ENCODE measurements around the gene KLHL25. TPM values are rescaled to one million over a fixed set of nuclear protein-coding genes. Genes with fewer than 3 reads are reported as not detected.
A peak's percentile ranks its signal among the peaks of the same experiment; 100 is the strongest.

KLHL25 gene
- total RNA-seq, 2 experiments from 2014 or later = 4.3 to 4.4 TPM

DNA sequence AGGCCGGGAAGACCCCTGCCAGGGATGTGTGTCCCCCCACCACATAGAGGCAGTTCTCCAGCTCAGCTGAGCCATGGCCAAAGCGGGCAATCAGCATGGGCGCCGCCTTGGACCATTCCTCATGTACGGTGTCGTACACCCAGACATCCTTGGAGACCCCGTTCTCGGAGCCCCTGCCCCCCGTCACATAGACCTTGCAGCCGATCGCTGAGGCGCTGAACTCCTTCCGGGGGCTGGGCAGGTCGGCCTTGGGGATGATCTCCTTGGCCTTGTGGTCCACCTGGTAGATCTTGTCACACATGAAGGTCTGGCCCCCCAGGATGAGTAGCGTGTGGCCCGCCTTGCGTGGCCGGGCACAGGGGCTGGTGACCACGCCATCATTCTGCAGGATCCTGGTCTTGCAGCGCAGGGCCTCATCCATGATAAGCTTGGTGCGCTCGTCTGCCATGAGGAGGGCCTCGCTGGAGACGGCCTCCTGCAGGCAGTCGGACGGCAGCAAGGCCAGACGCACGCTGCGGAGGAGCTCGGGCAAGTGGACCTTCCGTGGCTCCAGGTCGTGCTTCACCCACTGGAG, 26.0 kb downstream of the KLHL25 start:
- Mint-ChIP-seq H3K9me3 (no peaks in the 10 kb centered on the region), H3K27ac (no peak overlapping the region), H3K4me1 (no peaks in the 10 kb centered on the region), H3K36me3 (ENCODE audit: low read depth) (no peaks in the 10 kb centered on the region), H3K4me3 (no peak overlapping the region), H3K27me3 (no peaks in the 10 kb centered on the region)
- CTCF ChIA-PET = interaction anchor here (0.6 kb wide), 1 partner anchor 1025 kb away, joined by 3 read pairs; no protein-coding TSS in a partner anchor
- DNase-seq = no peak
- POLR2A ChIA-PET = no interaction called here

GRCh38 chr15:85767785-85768529, 26.8 kb downstream of the KLHL25 start:
- Mint-ChIP-seq H3K27me3 (no peaks in the 10 kb centered on the region), H3K27ac (no peak overlapping the region), H3K4me1 (no peaks in the 10 kb centered on the region), H3K4me3 (no peak overlapping the region), H3K36me3 (ENCODE audit: low read depth) (no peaks in the 10 kb centered on the region), H3K9me3 (no peaks in the 10 kb centered on the region)
- no peak for DNase-seq
- ChIA-PET CTCF (no interaction called here), POLR2A (no interaction called here)

- POLR2A ChIA-PET = no interaction called here
These were observed 28.5 kb downstream of the KLHL25 start for GRCh38 chr15:85766001-85766831.

GRCh38 chr15:85764649-85765277, 30.0 kb downstream of the KLHL25 start:
- no peak overlapping the region for H3K27ac Mint-ChIP-seq
- no peaks in the 10 kb centered on the region for H3K27me3 Mint-ChIP-seq
- H3K36me3 Mint-ChIP-seq (ENCODE audit: low read depth) = no peaks in the 10 kb centered on the region
- POLR2A ChIA-PET = no interaction called here
- no peak for DNase-seq
- CTCF ChIA-PET = interaction anchor here (1.4 kb wide), 1 partner anchor 35 kb away, joined by 3 read pairs; no protein-coding TSS in a partner anchor
- no peak overlapping the region for H3K4me3 Mint-ChIP-seq
- H3K4me1 Mint-ChIP-seq = no peaks in the 10 kb centered on the region
- H3K9me3 Mint-ChIP-seq = no peaks in the 10 kb centered on the region

More at GRCh38 chr15:85766001-85766831, 28.5 kb downstream of the KLHL25 start:
- H3K27ac Mint-ChIP-seq = peak overlapping the region; percentile 16
- no peak overlapping the region for H3K4me3 Mint-ChIP-seq
- H3K36me3 Mint-ChIP-seq (ENCODE audit: low read depth) = no peaks in the 10 kb centered on the region
- DNase-seq = no peak
- no peaks in the 10 kb centered on the region for H3K4me1 Mint-ChIP-seq
- CTCF ChIA-PET = interaction anchor here (1.4 kb wide), 1 partner anchor 36 kb away, joined by 3 read pairs; no protein-coding TSS in a partner anchor
- H3K27me3 Mint-ChIP-seq = no peaks in the 10 kb centered on the region
- H3K9me3 Mint-ChIP-seq = no peaks in the 10 kb centered on the region

- POLR2A ChIA-PET = no interaction called here
- H3K36me3 Mint-ChIP-seq (ENCODE audit: low read depth) = no peaks in the 10 kb centered on the region
- CTCF ChIA-PET = interaction anchor here (0.6 kb wide), 1 partner anchor 37 kb away, joined by 4 read pairs; no protein-coding TSS in a partner anchor
- H3K4me3 Mint-ChIP-seq = no peak overlapping the region
- H3K9me3 Mint-ChIP-seq = no peaks in the 10 kb centered on the region
- H3K27ac Mint-ChIP-seq = no peak overlapping the region
- no peaks in the 10 kb centered on the region for H3K27me3 Mint-ChIP-seq
- no peaks in the 10 kb centered on the region for H3K4me1 Mint-ChIP-seq
- no peak for DNase-seq
These were observed 30.8 kb downstream of the KLHL25 start for GRCh38 chr15:85763673-85764633.

DNA sequence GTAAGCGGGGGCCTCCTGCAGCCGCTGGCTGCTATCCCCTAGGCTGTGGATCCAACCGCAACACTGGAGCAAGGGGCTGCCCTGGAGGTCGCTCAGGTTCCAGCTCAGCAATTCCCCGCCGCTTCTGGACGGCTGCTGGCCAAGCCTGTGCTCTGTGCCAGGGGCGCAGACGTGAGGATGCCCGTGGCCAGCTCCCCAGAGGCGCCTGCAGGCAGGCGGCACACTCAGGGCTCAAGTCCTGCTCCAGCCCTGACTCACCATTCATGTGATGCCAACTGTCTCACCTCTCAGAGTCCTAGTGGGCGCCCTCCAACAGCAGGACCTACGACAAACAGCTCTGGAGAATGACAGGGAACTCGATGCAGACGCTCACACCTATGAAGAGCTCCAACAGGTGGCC, 31.6 kb downstream of the KLHL25 start:
- Mint-ChIP-seq H3K4me1 (no peaks in the 10 kb centered on the region), H3K27me3 (no peaks in the 10 kb centered on the region), H3K36me3 (ENCODE audit: low read depth) (no peaks in the 10 kb centered on the region), H3K9me3 (no peaks in the 10 kb centered on the region), H3K4me3 (no peak overlapping the region), H3K27ac (no peak overlapping the region)
- DNase-seq = no peak
- POLR2A ChIA-PET = no interaction called here
- CTCF ChIA-PET = interaction anchor here (0.6 kb wide), 1 partner anchor 102 kb away, joined by 3 read pairs; no protein-coding TSS in a partner anchor

DNA sequence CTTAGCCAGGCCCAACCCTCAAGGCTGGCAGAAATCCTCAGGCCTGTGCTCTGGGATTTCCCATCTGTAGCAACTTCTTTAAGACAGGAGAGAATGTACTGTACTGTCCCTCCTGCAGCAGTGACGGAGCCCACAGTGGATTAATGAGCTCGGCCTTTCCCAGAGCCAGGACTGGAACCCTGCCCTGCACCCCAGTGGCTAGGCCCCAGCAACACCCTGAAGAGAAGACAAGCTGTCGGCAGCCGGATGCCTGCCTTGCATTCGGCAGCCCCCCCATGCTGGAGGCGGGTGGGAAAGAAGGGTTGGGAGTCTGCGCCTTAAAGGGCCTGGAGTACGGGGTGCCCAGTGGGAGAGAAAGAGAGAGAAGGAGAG, 32.0 kb downstream of the KLHL25 start:
- H3K27ac Mint-ChIP-seq = no peak overlapping the region
- DNase-seq = no peak
- H3K4me1 Mint-ChIP-seq = no peaks in the 10 kb centered on the region
- POLR2A ChIA-PET = no interaction called here
- H3K36me3 Mint-ChIP-seq (ENCODE audit: low read depth) = no peaks in the 10 kb centered on the region
- CTCF ChIA-PET = interaction anchor here (0.6 kb wide), 1 partner anchor 103 kb away, joined by 3 read pairs; no protein-coding TSS in a partner anchor
- H3K9me3 Mint-ChIP-seq = no peaks in the 10 kb centered on the region
- no peaks in the 10 kb centered on the region for H3K27me3 Mint-ChIP-seq
- no peak overlapping the region for H3K4me3 Mint-ChIP-seq

DNA sequence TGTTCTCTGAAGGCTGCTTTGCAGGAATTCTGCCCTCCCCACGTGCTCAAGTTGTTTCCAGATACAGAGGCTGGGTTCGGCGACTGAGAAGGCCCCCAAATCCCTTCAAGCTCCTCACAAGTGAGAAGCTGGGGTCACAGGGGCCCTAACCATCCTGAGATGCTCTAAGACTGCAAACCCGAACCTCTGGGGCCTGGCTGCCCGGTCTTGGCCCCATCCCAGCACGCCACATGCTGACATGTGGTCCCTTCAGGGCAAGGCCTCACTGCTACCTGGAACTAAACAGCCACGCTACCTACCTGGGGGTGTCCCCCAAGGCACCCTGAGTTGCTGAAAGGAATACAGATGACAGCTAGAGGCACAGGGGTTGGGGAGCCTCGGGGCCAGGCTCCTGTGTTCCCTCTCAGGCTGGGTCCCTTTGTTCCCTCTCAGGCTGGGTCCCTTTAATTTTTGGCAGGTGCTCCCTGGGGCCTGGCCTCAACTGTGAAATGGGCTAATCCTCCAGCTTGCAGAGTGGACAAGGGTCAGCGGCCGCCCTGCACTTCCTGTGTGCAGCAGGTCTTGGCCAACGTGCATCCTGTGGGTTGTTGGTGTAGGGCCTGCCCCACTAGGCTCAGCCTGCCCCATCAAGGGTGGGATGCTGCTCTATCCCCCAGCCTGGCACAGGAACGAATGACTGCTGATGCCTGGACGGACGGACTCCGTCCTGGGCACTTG, 32.5 kb downstream of the KLHL25 start:
- no peaks in the 10 kb centered on the region for H3K4me1 Mint-ChIP-seq
- DNase-seq = no peak
- CTCF ChIA-PET = interaction anchor here (1.0 kb wide), 1 partner anchor 78 kb away, joined by 4 read pairs; no protein-coding TSS in a partner anchor
- H3K36me3 Mint-ChIP-seq (ENCODE audit: low read depth) = no peaks in the 10 kb centered on the region
- no peaks in the 10 kb centered on the region for H3K9me3 Mint-ChIP-seq
- no peak overlapping the region for H3K27ac Mint-ChIP-seq
- POLR2A ChIA-PET = no interaction called here
- H3K27me3 Mint-ChIP-seq = no peaks in the 10 kb centered on the region
- H3K4me3 Mint-ChIP-seq = no peak overlapping the region

- Mint-ChIP-seq H3K4me3 (no peak overlapping the region), H3K9me3 (no peaks in the 10 kb centered on the region), H3K36me3 (ENCODE audit: low read depth) (no peaks in the 10 kb centered on the region), H3K27me3 (no peaks in the 10 kb centered on the region), H3K4me1 (no peaks in the 10 kb centered on the region), H3K27ac (no peak overlapping the region)
- ChIA-PET CTCF (interaction anchor here (0.6 to 1.0 kb wide), 2 partner anchors 79 to 278 kb away, joined by 3 to 4 read pairs; no protein-coding TSS in a partner anchor), POLR2A (no interaction called here)
- no peak for DNase-seq
These were observed 33.1 kb downstream of the KLHL25 start for GRCh38 chr15:85761635-85762034.

- CTCF ChIA-PET = interaction anchor here (0.6 kb wide), 1 partner anchor 277 kb away, joined by 3 read pairs; no protein-coding TSS in a partner anchor
- no peaks in the 10 kb centered on the region for H3K4me1 Mint-ChIP-seq
- no peaks in the 10 kb centered on the region for H3K27me3 Mint-ChIP-seq
- no peak overlapping the region for H3K4me3 Mint-ChIP-seq
- DNase-seq = no peak
- H3K9me3 Mint-ChIP-seq = no peaks in the 10 kb centered on the region
- H3K27ac Mint-ChIP-seq = no peak overlapping the region
- no peaks in the 10 kb centered on the region for H3K36me3 Mint-ChIP-seq (ENCODE audit: low read depth)
- POLR2A ChIA-PET = no interaction called here
These were observed 34.0 kb downstream of the KLHL25 start for GRCh38 chr15:85760531-85761371.

DNA sequence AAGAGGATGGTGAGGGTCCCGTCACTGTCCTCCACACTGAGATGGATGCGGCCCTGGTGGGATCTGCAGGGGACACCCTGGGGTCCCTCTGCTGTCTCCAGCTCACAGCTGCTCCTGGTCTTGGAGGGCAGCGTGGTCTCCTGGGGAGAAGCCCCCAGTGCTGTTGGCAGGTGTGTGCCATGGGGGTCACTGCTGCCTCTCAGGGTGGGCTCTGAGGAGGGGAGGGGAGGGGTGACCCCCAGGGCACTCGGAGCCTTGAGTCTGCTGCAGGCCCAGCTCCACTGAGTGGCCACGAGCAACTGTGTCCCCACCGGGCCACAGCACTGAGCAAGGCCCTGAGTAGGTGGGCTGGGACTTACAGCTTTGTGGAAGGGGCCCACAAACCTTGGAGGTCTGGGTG, 34.7 kb downstream of the KLHL25 start:
- ChIA-PET POLR2A (no interaction called here), CTCF (interaction anchor here (0.7 to 0.8 kb wide), 2 partner anchors 80 to 85 kb away, joined by 3 read pairs; no protein-coding TSS in a partner anchor)
- Mint-ChIP-seq H3K4me3 (no peak overlapping the region), H3K36me3 (ENCODE audit: low read depth) (no peaks in the 10 kb centered on the region), H3K9me3 (no peaks in the 10 kb centered on the region), H3K4me1 (no peaks in the 10 kb centered on the region), H3K27me3 (no peaks in the 10 kb centered on the region), H3K27ac (no peak overlapping the region)
- no peak for DNase-seq
